CD4-positive, alpha-beta T cell (primary cell): ENCODE results near the gene KCNF1. TPM values are rescaled to one million over a fixed set of nuclear protein-coding genes. Genes with fewer than 3 reads are reported as not detected.

Source experiments
- ATAC-seq: fragments of 200-7000 bp; cut with Tn5 transposase; one replicate; pipeline ENCODE4 v1.10.0; 2022; ENCODE audit warnings: mild to moderate bottlenecking; ENCODE audit not compliant: poor library complexity
- CTCF ChIA-PET: fragments of 350-600 bp; sonication (Branson Sonifier 250); formaldehyde crosslinking; loops from one replicate; lab custom pipeline; 2021; ENCODE audit warnings: antibody characterized with exemption, inconsistent platforms; lab: Charles Lee
- POLR2A ChIA-PET: fragments of 350-600 bp; sonication (Branson Sonifier 250); formaldehyde crosslinking; loops from one replicate; lab custom pipeline; 2021; ENCODE audit warnings: antibody characterized with exemption, inconsistent platforms; lab: Charles Lee
- DNase-seq, 14 experiments: peaks; one replicate each; pipeline ENCODE4 v3.0.0-alpha.2; 2013 to 2020; ENCODE audit warnings: mixed read lengths in 2 of 14
- H3K27ac ChIP-seq, 2 donors: one replicate each; pipeline versions ENCODE4 v1.5.1 to v1.7.0; 2013; ENCODE audit warnings: low read length in 2 of 2, low read depth in 1 of 2, mild to moderate bottlenecking in 1 of 2
- H3K27me3 ChIP-seq, 2 experiments: 1 replicate in 1 of 2; 2 replicates in 1 of 2; pipeline versions ENCODE4 v1.6.1 to v1.7.0; 2013; ENCODE audit warnings: low read length in 2 of 2, control low read depth in 1 of 2, mild to moderate bottlenecking in 1 of 2, moderate library complexity in 1 of 2; ENCODE audit not compliant: insufficient read depth in 2 of 2, control insufficient read depth in 1 of 2
- H3K36me3 ChIP-seq: one replicate; pipeline ENCODE4 v1.6.1; 2013; ENCODE audit warnings: low read length, control low read depth; ENCODE audit not compliant: insufficient read depth
- H3K4me1 ChIP-seq: one replicate; pipeline ENCODE4 v1.6.1; 2013; ENCODE audit warnings: low read length, control low read depth; ENCODE audit not compliant: insufficient read depth
- H3K4me3 ChIP-seq: one replicate; pipeline ENCODE4 v1.5.1; 2013; ENCODE audit warnings: mild to moderate bottlenecking, low read length, moderate library complexity
- H3K9me3 ChIP-seq, 2 experiments: 1 replicate in 1 of 2; 2 replicates in 1 of 2; pipeline versions ENCODE4 v1.6.1 to v1.7.0; 2013; ENCODE audit warnings: low read length in 2 of 2, mild to moderate bottlenecking in 2 of 2, control low read depth in 1 of 2, moderate library complexity in 1 of 2; ENCODE audit not compliant: control insufficient read depth in 1 of 2, insufficient read depth in 1 of 2
- H3K27ac Mint-ChIP-seq: one replicate; pipeline ENCODE4 v1.8.0; 2020; ENCODE audit warnings: mixed read lengths
- H3K27me3 Mint-ChIP-seq: one replicate; pipeline ENCODE4 v1.8.0; 2021; ENCODE audit warnings: mixed read lengths
- H3K36me3 Mint-ChIP-seq: one replicate; pipeline ENCODE4 v1.8.0; 2021; ENCODE audit warnings: low read depth, mixed read lengths
- H3K4me1 Mint-ChIP-seq: one replicate; pipeline ENCODE4 v1.8.0; 2021; ENCODE audit warnings: low read depth, mixed read lengths
- H3K4me3 Mint-ChIP-seq: one replicate; pipeline ENCODE4 v1.8.0; 2020; ENCODE audit warnings: mild to moderate bottlenecking, mixed read lengths
- H3K9me3 Mint-ChIP-seq: one replicate; pipeline ENCODE4 v1.8.0; 2020; ENCODE audit warnings: mixed read lengths
- intact Hi-C, 2 experiments: fragments of 100-400 bp; cut with DNase I in 1 of 2; cut with micrococcal nuclease in 1 of 2; formaldehyde crosslinking; loops; one replicate each; pipeline versions ENCODE4 v1.15.1 to v1.9.0; 2023 to 2025; cut with DNase I, micrococcal nuclease
- total RNA-seq, 174 experiments: library from RNA in 2 of 174; stranded (reverse) in 2 of 174; gene quantifications; one replicate each; pipeline ENCODE4 v1.2.3 and lab custom pipeline; 2021 to 2026
- TF ChIP-seq, protein P1 (sequence below): fragments of 200-600 bp; IDR thresholded peaks from one replicate; pipeline ENCODE4 v1.8.0; 2022; ENCODE audit warnings: antibody characterized with exemption, mild to moderate bottlenecking

KCNF1 gene
- total RNA-seq, 2 experiments from 2014 or later: not detected

DNA sequence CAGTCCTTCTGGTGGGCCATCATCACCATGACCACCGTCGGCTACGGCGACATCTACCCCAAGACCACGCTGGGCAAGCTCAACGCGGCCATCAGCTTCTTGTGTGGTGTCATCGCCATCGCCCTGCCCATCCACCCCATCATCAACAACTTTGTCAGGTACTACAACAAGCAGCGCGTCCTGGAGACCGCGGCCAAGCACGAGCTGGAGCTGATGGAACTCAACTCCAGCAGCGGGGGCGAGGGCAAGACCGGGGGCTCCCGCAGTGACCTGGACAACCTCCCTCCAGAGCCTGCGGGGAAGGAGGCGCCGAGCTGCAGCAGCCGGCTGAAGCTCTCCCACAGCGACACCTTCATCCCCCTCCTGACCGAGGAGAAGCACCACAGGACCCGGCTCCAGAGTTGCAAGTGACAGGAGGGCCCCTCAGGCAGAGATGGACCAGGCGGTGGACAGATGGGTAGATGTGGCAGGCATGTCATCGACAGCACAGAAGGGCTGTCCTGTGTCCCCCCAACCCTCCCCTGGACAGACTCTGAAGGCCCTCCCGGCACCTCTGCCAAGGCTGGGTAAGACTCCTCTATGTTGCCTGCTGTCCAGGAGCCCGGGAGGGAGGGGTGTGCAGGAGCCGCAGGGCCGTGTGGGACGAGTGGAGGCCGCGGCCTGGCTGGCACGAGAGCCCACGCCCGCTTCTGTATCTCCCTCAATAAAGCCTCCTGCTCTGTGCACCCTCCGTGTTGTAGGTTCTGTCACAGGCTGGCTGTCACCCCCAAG, 2.0 kb downstream of the KCNF1 start:
- Mint-ChIP-seq H3K27ac (no peak overlapping the region), H3K9me3 (no peaks in the 10 kb centered on the region), H3K27me3 (peaks cover 38% of the 10 kb centered on the region), H3K4me3 (no peak overlapping the region), H3K4me1 (no peaks in the 10 kb centered on the region), H3K36me3 (no peaks in the 10 kb centered on the region)
- ChIA-PET POLR2A (no interaction called here), CTCF (interaction anchor here (0.6 kb wide), 1 partner anchor 10 kb away, joined by 3 read pairs; no protein-coding TSS in a partner anchor)
- ATAC-seq (no peak), DNase-seq (peak in 1 of 14 experiments; percentile 22)
- H3K9me3 ChIP-seq: peaks cover 0 to 20% of the 10 kb centered on the region in 2 experiments
- no peaks in the 10 kb centered on the region for H3K36me3 ChIP-seq
- no peak overlapping the region for H3K4me3 ChIP-seq
- intact Hi-C loops: no loop called here
- peaks cover 24 to 34% of the 10 kb centered on the region in 2 experiments for H3K27me3 ChIP-seq
- no peaks in the 10 kb centered on the region for H3K4me1 ChIP-seq
- no peak overlapping the region for H3K27ac ChIP-seq
- TF ChIP-seq, protein P1, sequence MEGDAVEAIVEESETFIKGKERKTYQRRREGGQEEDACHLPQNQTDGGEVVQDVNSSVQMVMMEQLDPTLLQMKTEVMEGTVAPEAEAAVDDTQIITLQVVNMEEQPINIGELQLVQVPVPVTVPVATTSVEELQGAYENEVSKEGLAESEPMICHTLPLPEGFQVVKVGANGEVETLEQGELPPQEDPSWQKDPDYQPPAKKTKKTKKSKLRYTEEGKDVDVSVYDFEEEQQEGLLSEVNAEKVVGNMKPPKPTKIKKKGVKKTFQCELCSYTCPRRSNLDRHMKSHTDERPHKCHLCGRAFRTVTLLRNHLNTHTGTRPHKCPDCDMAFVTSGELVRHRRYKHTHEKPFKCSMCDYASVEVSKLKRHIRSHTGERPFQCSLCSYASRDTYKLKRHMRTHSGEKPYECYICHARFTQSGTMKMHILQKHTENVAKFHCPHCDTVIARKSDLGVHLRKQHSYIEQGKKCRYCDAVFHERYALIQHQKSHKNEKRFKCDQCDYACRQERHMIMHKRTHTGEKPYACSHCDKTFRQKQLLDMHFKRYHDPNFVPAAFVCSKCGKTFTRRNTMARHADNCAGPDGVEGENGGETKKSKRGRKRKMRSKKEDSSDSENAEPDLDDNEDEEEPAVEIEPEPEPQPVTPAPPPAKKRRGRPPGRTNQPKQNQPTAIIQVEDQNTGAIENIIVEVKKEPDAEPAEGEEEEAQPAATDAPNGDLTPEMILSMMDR: no peak

DNA sequence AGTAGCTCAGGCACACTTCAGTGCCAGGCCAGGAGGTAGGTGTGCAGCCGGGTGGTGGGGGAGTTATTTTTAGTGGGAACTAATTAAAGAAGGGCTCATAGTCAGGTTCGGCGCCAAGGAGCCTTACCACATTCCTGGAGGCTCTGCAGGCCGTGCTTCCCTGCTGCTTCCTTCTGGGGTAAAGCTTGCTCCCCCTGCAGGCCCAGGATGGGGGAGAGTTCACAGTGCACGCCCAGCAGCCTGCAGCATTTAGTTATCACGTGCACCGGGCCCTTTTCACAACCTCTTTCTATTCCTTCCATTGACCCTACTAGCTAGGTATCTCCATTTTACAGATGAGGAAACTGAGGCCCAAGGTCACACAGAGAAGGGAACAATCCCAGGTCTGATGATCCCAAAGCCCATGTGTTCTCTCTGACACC, 2.5 kb downstream of the KCNF1 start:
- intact Hi-C loops: no loop called here
- no peaks in the 10 kb centered on the region for H3K36me3 Mint-ChIP-seq
- no peak overlapping the region for H3K4me3 Mint-ChIP-seq
- POLR2A ChIA-PET: no interaction called here
- Histone ChIP-seq H3K27ac (no peak overlapping the region), H3K4me1 (no peaks in the 10 kb centered on the region), H3K4me3 (no peak overlapping the region), H3K36me3 (no peaks in the 10 kb centered on the region), H3K27me3 (peaks cover 24 to 34% of the 10 kb centered on the region in 2 experiments), H3K9me3 (peaks cover 0 to 20% of the 10 kb centered on the region in 2 experiments)
- H3K27me3 Mint-ChIP-seq: peaks cover 38% of the 10 kb centered on the region
- CTCF ChIA-PET: no interaction called here
- TF ChIP-seq, protein P1: no peak
- DNase-seq (peak in 1 of 14 experiments; percentile 29), ATAC-seq (no peak)
- no peak overlapping the region for H3K27ac Mint-ChIP-seq
- H3K4me1 Mint-ChIP-seq: no peaks in the 10 kb centered on the region
- H3K9me3 Mint-ChIP-seq: no peaks in the 10 kb centered on the region

DNA sequence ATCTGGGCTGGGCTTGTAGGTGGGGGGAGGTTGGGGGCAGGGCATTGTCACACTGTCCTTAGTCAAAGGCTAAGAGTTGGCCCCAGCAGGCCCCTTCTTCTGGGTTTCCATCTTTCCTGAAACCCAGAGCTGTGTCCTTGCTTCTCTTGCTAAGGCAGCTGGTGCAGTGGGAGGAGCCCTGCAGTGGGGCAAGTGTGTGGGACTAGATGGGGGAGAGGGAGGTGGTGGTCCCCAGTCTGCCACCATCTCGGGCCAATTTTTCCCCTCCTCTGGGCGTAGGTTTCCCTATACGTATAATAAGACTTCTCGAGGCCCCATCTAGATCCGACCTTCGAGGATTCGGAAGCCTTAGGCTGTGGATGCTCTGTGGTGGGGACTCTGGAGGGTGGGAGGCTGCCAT, 3.5 kb downstream of the KCNF1 start:
- no peak overlapping the region for H3K27ac ChIP-seq
- H3K27me3 ChIP-seq: peaks cover 24 to 29% of the 10 kb centered on the region in 2 experiments
- intact Hi-C loops: no loop called here
- no peaks in the 10 kb centered on the region for H3K36me3 ChIP-seq
- Mint-ChIP-seq H3K36me3 (no peaks in the 10 kb centered on the region), H3K4me1 (no peaks in the 10 kb centered on the region), H3K4me3 (no peak overlapping the region), H3K27ac (no peak overlapping the region), H3K9me3 (no peaks in the 10 kb centered on the region), H3K27me3 (peaks cover 33% of the 10 kb centered on the region)
- H3K4me3 ChIP-seq: no peak overlapping the region
- TF ChIP-seq, protein P1: no peak
- peaks cover 0 to 20% of the 10 kb centered on the region in 2 experiments for H3K9me3 ChIP-seq
- no peaks in the 10 kb centered on the region for H3K4me1 ChIP-seq
- POLR2A ChIA-PET: no interaction called here
- CTCF ChIA-PET: no interaction called here
- ATAC-seq (no peak), DNase-seq (no peak)
